Measurements from ENCODE around the gene NFIC.
"Not testable (repeated sequence)": the region's sequence is repeated elsewhere in the genome, so short reads cannot be mapped to it uniquely, and the experiment has no call there.

Gene NFIC

GRCh38 chr19:3415695-3416094, 49.3 kb downstream of the NFIC start:
- DNase-seq = no peak

GRCh38 chr19:3420244-3420755, 53.9 kb downstream of the NFIC start:
- DNase-seq = no peak

GRCh38 chr19:3420909-3421619, 54.7 kb downstream of the NFIC start:
- DNase-seq = peak in 38 of 56 donors; percentile 5 to 79 (median 40)

GRCh38 chr19:3421656-3422055, 55.3 kb downstream of the NFIC start:
- not testable (repeated sequence) for DNase-seq

- DNase-seq = peak in 4 of 56 donors; percentile 11 to 27 (median 13)
These were observed 56.9 kb downstream of the NFIC start for GRCh38 chr19:3423183-3423829.

- DNase-seq = no peak
These were observed 60.0 kb downstream of the NFIC start for GRCh38 chr19:3426433-3426832.

- not testable (repeated sequence) for DNase-seq
These were observed 63.9 kb downstream of the NFIC start for GRCh38 chr19:3430366-3430680.

GRCh38 chr19:3431760-3432397, 65.5 kb downstream of the NFIC start:
- DNase-seq = no peak

- DNase-seq = no peak
These were observed 66.9 kb downstream of the NFIC start for GRCh38 chr19:3433313-3433712.

- DNase-seq = no peak
These were observed 67.6 kb downstream of the NFIC start for GRCh38 chr19:3433805-3434540.

- peak; percentile 52 to 95 (median 90) for DNase-seq
These were observed 68.5 kb downstream of the NFIC start for GRCh38 chr19:3434630-3435553.

- peak in 7 of 56 donors; percentile 4 to 31 (median 9) for DNase-seq
These were observed 73.7 kb downstream of the NFIC start for GRCh38 chr19:3440082-3440481.

- DNase-seq = no peak
These were observed 75.0 kb downstream of the NFIC start for GRCh38 chr19:3441089-3441985.

GRCh38 chr19:3441986-3442329, 75.6 kb downstream of the NFIC start:
- no peak for DNase-seq

- no peak for DNase-seq
These were observed 76.2 kb downstream of the NFIC start for GRCh38 chr19:3442487-3443071.

GRCh38 chr19:3443840-3444694, 77.7 kb downstream of the NFIC start:
- peak in 3 of 56 donors; percentile 9 to 23 (median 15) for DNase-seq

GRCh38 chr19:3444695-3445234, 78.4 kb downstream of the NFIC start:
- DNase-seq = no peak

GRCh38 chr19:3446657-3447056, 80.3 kb downstream of the NFIC start:
- DNase-seq = not testable (repeated sequence)
